Measurements from ENCODE around the gene RTN4RL2. TPM values are rescaled to one million over a fixed set of nuclear protein-coding genes. Genes with fewer than 3 reads are reported as not detected.

RTN4RL2 gene
- total and polyA plus RNA-seq, 10 of the 15 experiments (the other 5 are each of a cell fraction or from before 2014, with no cell fraction given) = 0.14 to 1.1 (median 0.52) TPM; not detected in 4

DNA sequence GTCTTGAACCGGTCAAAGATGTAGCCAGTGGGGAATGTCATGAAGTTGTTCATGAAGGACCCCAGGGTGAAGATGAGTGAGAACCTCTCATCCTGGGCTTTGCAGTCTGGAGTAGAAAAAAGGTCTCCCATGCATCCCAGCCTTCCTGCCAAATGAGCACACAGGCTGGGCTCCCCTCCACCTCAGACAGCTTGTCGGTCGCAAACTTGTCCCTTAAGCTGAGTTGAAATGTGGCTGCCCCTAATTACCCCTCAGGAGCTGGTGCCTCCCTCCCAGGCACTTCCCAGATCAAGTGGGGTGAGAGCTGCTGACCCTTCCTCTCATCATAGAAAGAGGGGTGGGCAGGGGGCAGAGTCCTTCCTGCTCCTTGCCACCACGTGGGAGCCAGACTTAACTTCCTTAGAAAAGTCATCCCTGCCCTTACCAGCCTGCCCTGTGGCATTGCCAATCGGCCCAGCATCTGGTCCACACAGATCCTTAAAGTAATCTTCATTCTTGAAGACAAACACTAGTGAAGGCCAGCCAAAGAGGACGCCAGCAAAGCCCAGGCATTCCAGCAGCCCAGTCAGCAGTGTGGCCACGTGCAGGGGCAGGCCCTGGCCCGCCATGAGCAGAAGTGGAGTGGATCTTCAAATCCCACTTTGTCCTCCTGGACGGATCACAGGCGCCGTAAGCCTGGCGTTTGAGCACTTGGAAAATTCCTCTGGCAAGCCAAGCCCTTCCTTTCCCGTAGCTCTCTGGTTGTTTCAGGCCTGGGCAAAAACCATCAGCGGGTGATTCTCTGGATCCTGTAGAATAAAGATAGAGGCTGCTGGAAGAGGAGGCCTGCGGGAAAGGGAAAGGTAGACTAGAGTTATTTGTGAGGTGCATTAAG lies 34.5 kb upstream of the RTN4RL2 start (continued):
- TF ChIP-seq, protein P1, sequence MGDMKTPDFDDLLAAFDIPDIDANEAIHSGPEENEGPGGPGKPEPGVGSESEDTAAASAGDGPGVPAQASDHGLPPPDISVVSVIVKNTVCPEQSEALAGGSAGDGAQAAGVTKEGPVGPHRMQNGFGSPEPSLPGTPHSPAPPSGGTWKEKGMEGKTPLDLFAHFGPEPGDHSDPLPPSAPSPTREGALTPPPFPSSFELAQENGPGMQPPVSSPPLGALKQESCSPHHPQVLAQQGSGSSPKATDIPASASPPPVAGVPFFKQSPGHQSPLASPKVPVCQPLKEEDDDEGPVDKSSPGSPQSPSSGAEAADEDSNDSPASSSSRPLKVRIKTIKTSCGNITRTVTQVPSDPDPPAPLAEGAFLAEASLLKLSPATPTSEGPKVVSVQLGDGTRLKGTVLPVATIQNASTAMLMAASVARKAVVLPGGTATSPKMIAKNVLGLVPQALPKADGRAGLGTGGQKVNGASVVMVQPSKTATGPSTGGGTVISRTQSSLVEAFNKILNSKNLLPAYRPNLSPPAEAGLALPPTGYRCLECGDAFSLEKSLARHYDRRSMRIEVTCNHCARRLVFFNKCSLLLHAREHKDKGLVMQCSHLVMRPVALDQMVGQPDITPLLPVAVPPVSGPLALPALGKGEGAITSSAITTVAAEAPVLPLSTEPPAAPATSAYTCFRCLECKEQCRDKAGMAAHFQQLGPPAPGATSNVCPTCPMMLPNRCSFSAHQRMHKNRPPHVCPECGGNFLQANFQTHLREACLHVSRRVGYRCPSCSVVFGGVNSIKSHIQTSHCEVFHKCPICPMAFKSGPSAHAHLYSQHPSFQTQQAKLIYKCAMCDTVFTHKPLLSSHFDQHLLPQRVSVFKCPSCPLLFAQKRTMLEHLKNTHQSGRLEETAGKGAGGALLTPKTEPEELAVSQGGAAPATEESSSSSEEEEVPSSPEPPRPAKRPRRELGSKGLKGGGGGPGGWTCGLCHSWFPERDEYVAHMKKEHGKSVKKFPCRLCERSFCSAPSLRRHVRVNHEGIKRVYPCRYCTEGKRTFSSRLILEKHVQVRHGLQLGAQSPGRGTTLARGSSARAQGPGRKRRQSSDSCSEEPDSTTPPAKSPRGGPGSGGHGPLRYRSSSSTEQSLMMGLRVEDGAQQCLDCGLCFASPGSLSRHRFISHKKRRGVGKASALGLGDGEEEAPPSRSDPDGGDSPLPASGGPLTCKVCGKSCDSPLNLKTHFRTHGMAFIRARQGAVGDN (IDR thresholded peaks at IDR 0.05) = peak; percentile 91
- TF ChIP-seq TAF1 (IDR thresholded peaks at IDR 0.05; ENCODE audit: borderline replicate concordance, low read depth, low read length) (0 out of 2 replicates have a peak, but pooled peaks have one; percentile 7), HDAC2 (IDR thresholded peaks at IDR 0.05) (no peak), PKNOX1 (IDR thresholded peaks at IDR 0.05) (no peak), EED (IDR thresholded peaks at IDR 0.05; ENCODE audit: low read depth) (0 out of 2 replicates have a peak, but pooled peaks have one; percentile 20), TBL1XR1 (IDR thresholded peaks at IDR 0.05; ENCODE audit: low read depth, low read length) (no peak), ZBTB11 (CRISPR knock-in tag; IDR thresholded peaks at IDR 0.05) (no peak), E2F4 (IDR thresholded peaks at IDR 0.05; ENCODE audit: low read depth, low read length) (no peak)
- TF ChIP-seq, protein P2, sequence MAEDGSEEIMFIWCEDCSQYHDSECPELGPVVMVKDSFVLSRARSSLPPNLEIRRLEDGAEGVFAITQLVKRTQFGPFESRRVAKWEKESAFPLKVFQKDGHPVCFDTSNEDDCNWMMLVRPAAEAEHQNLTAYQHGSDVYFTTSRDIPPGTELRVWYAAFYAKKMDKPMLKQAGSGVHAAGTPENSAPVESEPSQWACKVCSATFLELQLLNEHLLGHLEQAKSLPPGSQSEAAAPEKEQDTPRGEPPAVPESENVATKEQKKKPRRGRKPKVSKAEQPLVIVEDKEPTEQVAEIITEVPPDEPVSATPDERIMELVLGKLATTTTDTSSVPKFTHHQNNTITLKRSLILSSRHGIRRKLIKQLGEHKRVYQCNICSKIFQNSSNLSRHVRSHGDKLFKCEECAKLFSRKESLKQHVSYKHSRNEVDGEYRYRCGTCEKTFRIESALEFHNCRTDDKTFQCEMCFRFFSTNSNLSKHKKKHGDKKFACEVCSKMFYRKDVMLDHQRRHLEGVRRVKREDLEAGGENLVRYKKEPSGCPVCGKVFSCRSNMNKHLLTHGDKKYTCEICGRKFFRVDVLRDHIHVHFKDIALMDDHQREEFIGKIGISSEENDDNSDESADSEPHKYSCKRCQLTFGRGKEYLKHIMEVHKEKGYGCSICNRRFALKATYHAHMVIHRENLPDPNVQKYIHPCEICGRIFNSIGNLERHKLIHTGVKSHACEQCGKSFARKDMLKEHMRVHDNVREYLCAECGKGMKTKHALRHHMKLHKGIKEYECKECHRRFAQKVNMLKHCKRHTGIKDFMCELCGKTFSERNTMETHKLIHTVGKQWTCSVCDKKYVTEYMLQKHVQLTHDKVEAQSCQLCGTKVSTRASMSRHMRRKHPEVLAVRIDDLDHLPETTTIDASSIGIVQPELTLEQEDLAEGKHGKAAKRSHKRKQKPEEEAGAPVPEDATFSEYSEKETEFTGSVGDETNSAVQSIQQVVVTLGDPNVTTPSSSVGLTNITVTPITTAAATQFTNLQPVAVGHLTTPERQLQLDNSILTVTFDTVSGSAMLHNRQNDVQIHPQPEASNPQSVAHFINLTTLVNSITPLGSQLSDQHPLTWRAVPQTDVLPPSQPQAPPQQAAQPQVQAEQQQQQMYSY (CRISPR knock-in tag; IDR thresholded peaks at IDR 0.05) = no peak
- TF ChIP-seq, protein P3, sequence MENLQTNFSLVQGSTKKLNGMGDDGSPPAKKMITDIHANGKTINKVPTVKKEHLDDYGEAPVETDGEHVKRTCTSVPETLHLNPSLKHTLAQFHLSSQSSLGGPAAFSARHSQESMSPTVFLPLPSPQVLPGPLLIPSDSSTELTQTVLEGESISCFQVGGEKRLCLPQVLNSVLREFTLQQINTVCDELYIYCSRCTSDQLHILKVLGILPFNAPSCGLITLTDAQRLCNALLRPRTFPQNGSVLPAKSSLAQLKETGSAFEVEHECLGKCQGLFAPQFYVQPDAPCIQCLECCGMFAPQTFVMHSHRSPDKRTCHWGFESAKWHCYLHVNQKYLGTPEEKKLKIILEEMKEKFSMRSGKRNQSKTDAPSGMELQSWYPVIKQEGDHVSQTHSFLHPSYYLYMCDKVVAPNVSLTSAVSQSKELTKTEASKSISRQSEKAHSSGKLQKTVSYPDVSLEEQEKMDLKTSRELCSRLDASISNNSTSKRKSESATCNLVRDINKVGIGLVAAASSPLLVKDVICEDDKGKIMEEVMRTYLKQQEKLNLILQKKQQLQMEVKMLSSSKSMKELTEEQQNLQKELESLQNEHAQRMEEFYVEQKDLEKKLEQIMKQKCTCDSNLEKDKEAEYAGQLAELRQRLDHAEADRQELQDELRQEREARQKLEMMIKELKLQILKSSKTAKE (IDR thresholded peaks at IDR 0.05; ENCODE audit: low read depth, poor library complexity, severe bottlenecking) = no peak

Data from GM12878 (cell line).